HepG2 (cell line): ENCODE data around the gene FZD4. TPM values are rescaled to one million over a fixed set of nuclear protein-coding genes. Genes with fewer than 3 reads are reported as not detected.

Source experiments
- AGO1 ChIP-seq: fragments of 200-400 bp; formaldehyde crosslinking; IDR thresholded peaks from 2 replicates; pipeline ENCODE4 v1.6.1; 2017; ENCODE audit warnings: mild to moderate bottlenecking, low read depth, low read length, moderate library complexity; ENCODE audit not compliant: poor library complexity, severe bottlenecking
- CHD2 ChIP-seq: IDR thresholded peaks from 2 replicates; pipeline ENCODE4 v1.6.1; 2011; ENCODE audit warnings: low read depth, low read length, improper control_type of control experiment
- CHD4 ChIP-seq: fragments of 200-600 bp; sonication (generic); IDR thresholded peaks from 2 replicates; pipeline ENCODE4 v1.7.0; 2017; ENCODE audit warnings: mild to moderate bottlenecking, low read length, borderline replicate concordance
- DR1 ChIP-seq: sonication (generic); formaldehyde crosslinking; IDR thresholded peaks from 2 replicates; pipeline ENCODE4 v1.8.0; 2021; ENCODE audit warnings: mild to moderate bottlenecking, missing genetic modification reagents, inconsistent platforms
- EHMT2 ChIP-seq: fragments of 200-600 bp; sonication (generic); IDR thresholded peaks from 2 replicates; pipeline ENCODE4 v1.7.0; 2017; ENCODE audit warnings: antibody characterized with exemption, low read depth, low read length, borderline replicate concordance
- FOXA1 ChIP-seq, 2 experiments: fragments of 450-650 bp in 1 of 2; sonication (generic) in 1 of 2; formaldehyde crosslinking in 1 of 2; IDR thresholded peaks; 2 replicates each; pipeline versions ENCODE4 v1.4.0 to v1.6.1; 2016 to 2020; ENCODE audit warnings: missing genetic modification reagents in 1 of 2
- GATAD2A ChIP-seq: IDR thresholded peaks from 2 replicates; pipeline ENCODE4 v1.6.1; 2016
- GPN1 ChIP-seq: sonication (generic); formaldehyde crosslinking; IDR thresholded peaks from 2 replicates; pipeline ENCODE4 v1.5.1; 2020; ENCODE audit warnings: missing genetic modification reagents, borderline replicate concordance
- HNF4A ChIP-seq: sonication (generic); formaldehyde crosslinking; IDR thresholded peaks from 2 replicates; pipeline ENCODE4 v1.4.0; 2020; ENCODE audit warnings: missing genetic modification reagents
- RBFOX2 ChIP-seq: fragments of 200-400 bp; formaldehyde crosslinking; IDR thresholded peaks from 2 replicates; pipeline ENCODE4 v1.6.1; 2017; ENCODE audit warnings: low read depth, mild to moderate bottlenecking, low read length
- RXRB ChIP-seq: IDR thresholded peaks from 2 replicates; pipeline ENCODE4 v1.6.1; 2016; ENCODE audit warnings: borderline replicate concordance, missing genetic modification reagents, missing compliant biosample characterization
- SAP130 ChIP-seq: IDR thresholded peaks from 2 replicates; pipeline ENCODE4 v1.6.1; 2016; ENCODE audit warnings: low read depth
- SOX5 ChIP-seq: IDR thresholded peaks from 2 replicates; pipeline ENCODE4 v1.6.1; 2016; ENCODE audit warnings: borderline replicate concordance
- SRF ChIP-seq: IDR thresholded peaks from 2 replicates; pipeline ENCODE4 v1.6.1; 2011; ENCODE audit warnings: mild to moderate bottlenecking, low read depth, low read length, moderate library complexity
- TCF7 ChIP-seq: sonication (generic); IDR thresholded peaks from 2 replicates; pipeline ENCODE4 v1.6.1; 2016; ENCODE audit warnings: antibody characterized with exemption, low read depth
- ZC3H4 ChIP-seq: sonication (generic); formaldehyde crosslinking; IDR thresholded peaks from 2 replicates; pipeline ENCODE4 v1.4.0; 2020; ENCODE audit warnings: missing genetic modification reagents, borderline replicate concordance
- ZNF235 ChIP-seq: sonication (generic); formaldehyde crosslinking; IDR thresholded peaks from 2 replicates; pipeline ENCODE4 v1.8.1; 2023; ENCODE audit warnings: mild to moderate bottlenecking, missing genetic modification reagents, borderline replicate concordance
- ZNF792 ChIP-seq: IDR thresholded peaks from 2 replicates; pipeline ENCODE4 v1.6.1; 2016
- polyA plus RNA-seq, 8 experiments: library from polyadenylated mRNA; depleted of rRNA in 3 of 8; stranded (reverse) in 7 of 8; unstranded in 1 of 8; fragments of >200 nt; fragmentation: Illumina TruSeq in 4 of 8; extraction: Trizol in 4 of 8; gene quantifications; 2 replicates each; pipeline versions ENCODE4 v1.2.1 to v1.2.3, GENCODE V29; 2011 to 2016; ENCODE audit warnings: low read depth in 4 of 8, missing spikeins in 1 of 8, mixed read lengths in 1 of 8; ENCODE audit not compliant: insufficient read depth in 1 of 8
- total RNA-seq, 5 experiments: library from RNA; depleted of rRNA; stranded (reverse); fragments of >200 nt; fragmentation: Illumina TruSeq; extraction: Trizol; gene quantifications; 2 replicates each; pipeline ENCODE4 v1.2.3, GENCODE V29; 2016; ENCODE audit warnings: low read depth in 1 of 5
- TF ChIP-seq, protein P1 (sequence below): sonication (generic); formaldehyde crosslinking; conservative IDR thresholded peaks from 2 replicates; pipeline ENCODE4 v1.4.0; 2020; ENCODE audit warnings: mild to moderate bottlenecking, missing genetic modification reagents, moderate library complexity
- TF ChIP-seq, protein P2 (sequence below): sonication (generic); IDR thresholded peaks from 2 replicates; pipeline ENCODE4 v1.6.1; 2016; ENCODE audit warnings: low read depth, borderline replicate concordance
- TF ChIP-seq, protein P3 (sequence below): sonication (generic); formaldehyde crosslinking; IDR thresholded peaks from 2 replicates; pipeline ENCODE4 v1.4.0; 2020; ENCODE audit warnings: mild to moderate bottlenecking, missing genetic modification reagents, borderline replicate concordance
- TF ChIP-seq, protein P4 (sequence below): sonication (generic); formaldehyde crosslinking; IDR thresholded peaks from 2 replicates; pipeline ENCODE4 v1.4.0; 2020; ENCODE audit warnings: low read depth, mild to moderate bottlenecking, missing genetic modification reagents

FZD4 gene
- total and polyA plus RNA-seq, 2 of the 13 experiments (the other 11 are each of a cell fraction or from before 2014, with no cell fraction given), result 46.5 to 70.4 TPM

DNA sequence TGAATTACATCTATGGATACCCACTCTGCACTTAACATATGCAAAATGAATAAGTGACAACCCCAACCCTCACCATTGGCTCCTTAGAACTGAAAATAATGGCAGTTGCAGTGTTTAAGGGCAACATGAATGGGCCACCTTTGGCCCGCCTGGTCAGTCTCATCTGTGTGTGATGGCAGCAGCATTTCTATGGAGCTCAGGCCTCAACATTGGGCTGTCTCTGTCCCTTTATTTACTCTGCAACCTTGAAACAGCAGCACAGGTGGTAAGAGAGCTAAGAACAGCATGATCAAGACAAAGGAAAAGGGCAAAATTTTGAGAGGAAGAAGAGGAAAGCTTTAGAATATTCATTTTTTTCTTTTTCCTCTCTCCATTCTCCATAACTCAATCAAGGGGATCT is 44.2 kb upstream of the FZD4 start (continued):
- TF ChIP-seq, protein P1, sequence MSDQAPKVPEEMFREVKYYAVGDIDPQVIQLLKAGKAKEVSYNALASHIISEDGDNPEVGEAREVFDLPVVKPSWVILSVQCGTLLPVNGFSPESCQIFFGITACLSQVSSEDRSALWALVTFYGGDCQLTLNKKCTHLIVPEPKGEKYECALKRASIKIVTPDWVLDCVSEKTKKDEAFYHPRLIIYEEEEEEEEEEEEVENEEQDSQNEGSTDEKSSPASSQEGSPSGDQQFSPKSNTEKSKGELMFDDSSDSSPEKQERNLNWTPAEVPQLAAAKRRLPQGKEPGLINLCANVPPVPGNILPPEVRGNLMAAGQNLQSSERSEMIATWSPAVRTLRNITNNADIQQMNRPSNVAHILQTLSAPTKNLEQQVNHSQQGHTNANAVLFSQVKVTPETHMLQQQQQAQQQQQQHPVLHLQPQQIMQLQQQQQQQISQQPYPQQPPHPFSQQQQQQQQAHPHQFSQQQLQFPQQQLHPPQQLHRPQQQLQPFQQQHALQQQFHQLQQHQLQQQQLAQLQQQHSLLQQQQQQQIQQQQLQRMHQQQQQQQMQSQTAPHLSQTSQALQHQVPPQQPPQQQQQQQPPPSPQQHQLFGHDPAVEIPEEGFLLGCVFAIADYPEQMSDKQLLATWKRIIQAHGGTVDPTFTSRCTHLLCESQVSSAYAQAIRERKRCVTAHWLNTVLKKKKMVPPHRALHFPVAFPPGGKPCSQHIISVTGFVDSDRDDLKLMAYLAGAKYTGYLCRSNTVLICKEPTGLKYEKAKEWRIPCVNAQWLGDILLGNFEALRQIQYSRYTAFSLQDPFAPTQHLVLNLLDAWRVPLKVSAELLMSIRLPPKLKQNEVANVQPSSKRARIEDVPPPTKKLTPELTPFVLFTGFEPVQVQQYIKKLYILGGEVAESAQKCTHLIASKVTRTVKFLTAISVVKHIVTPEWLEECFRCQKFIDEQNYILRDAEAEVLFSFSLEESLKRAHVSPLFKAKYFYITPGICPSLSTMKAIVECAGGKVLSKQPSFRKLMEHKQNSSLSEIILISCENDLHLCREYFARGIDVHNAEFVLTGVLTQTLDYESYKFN (CRISPR knock-in tag), result 0 out of 2 replicates have a peak, but pooled peaks have one; percentile 12
- no peak for TF ChIP-seq DR1 (CRISPR knock-in tag)
- TF ChIP-seq, protein P2, sequence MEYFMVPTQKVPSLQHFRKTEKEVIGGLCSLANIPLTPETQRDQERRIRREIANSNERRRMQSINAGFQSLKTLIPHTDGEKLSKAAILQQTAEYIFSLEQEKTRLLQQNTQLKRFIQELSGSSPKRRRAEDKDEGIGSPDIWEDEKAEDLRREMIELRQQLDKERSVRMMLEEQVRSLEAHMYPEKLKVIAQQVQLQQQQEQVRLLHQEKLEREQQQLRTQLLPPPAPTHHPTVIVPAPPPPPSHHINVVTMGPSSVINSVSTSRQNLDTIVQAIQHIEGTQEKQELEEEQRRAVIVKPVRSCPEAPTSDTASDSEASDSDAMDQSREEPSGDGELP, result no peak
- no peak for TF ChIP-seq AGO1
- TF ChIP-seq TCF7, result 0 out of 2 replicates have a peak, but pooled peaks have one; percentile 13
- TF ChIP-seq, protein P3, sequence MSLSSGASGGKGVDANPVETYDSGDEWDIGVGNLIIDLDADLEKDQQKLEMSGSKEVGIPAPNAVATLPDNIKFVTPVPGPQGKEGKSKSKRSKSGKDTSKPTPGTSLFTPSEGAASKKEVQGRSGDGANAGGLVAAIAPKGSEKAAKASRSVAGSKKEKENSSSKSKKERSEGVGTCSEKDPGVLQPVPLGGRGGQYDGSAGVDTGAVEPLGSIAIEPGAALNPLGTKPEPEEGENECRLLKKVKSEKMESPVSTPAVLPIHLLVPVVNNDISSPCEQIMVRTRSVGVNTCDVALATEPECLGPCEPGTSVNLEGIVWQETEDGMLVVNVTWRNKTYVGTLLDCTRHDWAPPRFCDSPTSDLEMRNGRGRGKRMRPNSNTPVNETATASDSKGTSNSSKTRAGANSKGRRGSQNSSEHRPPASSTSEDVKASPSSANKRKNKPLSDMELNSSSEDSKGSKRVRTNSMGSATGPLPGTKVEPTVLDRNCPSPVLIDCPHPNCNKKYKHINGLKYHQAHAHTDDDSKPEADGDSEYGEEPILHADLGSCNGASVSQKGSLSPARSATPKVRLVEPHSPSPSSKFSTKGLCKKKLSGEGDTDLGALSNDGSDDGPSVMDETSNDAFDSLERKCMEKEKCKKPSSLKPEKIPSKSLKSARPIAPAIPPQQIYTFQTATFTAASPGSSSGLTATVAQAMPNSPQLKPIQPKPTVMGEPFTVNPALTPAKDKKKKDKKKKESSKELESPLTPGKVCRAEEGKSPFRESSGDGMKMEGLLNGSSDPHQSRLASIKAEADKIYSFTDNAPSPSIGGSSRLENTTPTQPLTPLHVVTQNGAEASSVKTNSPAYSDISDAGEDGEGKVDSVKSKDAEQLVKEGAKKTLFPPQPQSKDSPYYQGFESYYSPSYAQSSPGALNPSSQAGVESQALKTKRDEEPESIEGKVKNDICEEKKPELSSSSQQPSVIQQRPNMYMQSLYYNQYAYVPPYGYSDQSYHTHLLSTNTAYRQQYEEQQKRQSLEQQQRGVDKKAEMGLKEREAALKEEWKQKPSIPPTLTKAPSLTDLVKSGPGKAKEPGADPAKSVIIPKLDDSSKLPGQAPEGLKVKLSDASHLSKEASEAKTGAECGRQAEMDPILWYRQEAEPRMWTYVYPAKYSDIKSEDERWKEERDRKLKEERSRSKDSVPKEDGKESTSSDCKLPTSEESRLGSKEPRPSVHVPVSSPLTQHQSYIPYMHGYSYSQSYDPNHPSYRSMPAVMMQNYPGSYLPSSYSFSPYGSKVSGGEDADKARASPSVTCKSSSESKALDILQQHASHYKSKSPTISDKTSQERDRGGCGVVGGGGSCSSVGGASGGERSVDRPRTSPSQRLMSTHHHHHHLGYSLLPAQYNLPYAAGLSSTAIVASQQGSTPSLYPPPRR (CRISPR knock-in tag), result no peak
- TF ChIP-seq ZC3H4 (CRISPR knock-in tag), result no peak
- no peak for TF ChIP-seq CHD4
- no peak for TF ChIP-seq FOXA1 (IDR thresholded peaks at IDR 0.05)
- peak; percentile 74 for TF ChIP-seq FOXA1 (CRISPR knock-in tag; IDR thresholded peaks at IDR 0.05)
- no peak for TF ChIP-seq ZNF235 (CRISPR knock-in tag)
- TF ChIP-seq SRF, result no peak
- no peak for TF ChIP-seq RXRB (CRISPR knock-in tag)
- no peak for TF ChIP-seq CHD2
- no peak for TF ChIP-seq ZNF792 (CRISPR knock-in tag)
- peak; percentile 35; the same call in 1 of the 2 replicates for TF ChIP-seq SAP130 (CRISPR knock-in tag)
- TF ChIP-seq GATAD2A (CRISPR knock-in tag), result peak; percentile 24; the same call in 1 of the 2 replicates
- TF ChIP-seq SOX5, result 0 out of 2 replicates have a peak, but pooled peaks have one; percentile 23
- TF ChIP-seq EHMT2, result peak; percentile 31; the same call in 1 of the 2 replicates
- peak; percentile 38 for TF ChIP-seq RBFOX2
- TF ChIP-seq GPN1 (CRISPR knock-in tag), result no peak
- peak; percentile 14; the same call in 1 of the 2 replicates for TF ChIP-seq HNF4A (CRISPR knock-in tag)
- TF ChIP-seq, protein P4, sequence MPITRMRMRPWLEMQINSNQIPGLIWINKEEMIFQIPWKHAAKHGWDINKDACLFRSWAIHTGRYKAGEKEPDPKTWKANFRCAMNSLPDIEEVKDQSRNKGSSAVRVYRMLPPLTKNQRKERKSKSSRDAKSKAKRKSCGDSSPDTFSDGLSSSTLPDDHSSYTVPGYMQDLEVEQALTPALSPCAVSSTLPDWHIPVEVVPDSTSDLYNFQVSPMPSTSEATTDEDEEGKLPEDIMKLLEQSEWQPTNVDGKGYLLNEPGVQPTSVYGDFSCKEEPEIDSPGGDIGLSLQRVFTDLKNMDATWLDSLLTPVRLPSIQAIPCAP, result no peak
